ENCODE data around the gene F10. TPM values are rescaled to one million over a fixed set of nuclear protein-coding genes. Genes with fewer than 3 reads are reported as not detected.

The F10 gene
- total RNA-seq, 1 experiment from 2014 or later, result not detected

- H3K27ac ChIP-seq (ENCODE audit: low read length), result no peak overlapping the region
- no peaks in the 10 kb centered on the region for H3K79me2 ChIP-seq (ENCODE audit: low read length)
- intact Hi-C loops (cut with micrococcal nuclease), result no loop called here
- ATAC-seq (no peak), DNase-seq (no peak)
- BruUV-seq (replicated peaks), result no TSS peak
- H2AFZ ChIP-seq (ENCODE audit: low read length), result no peak overlapping the region
- H3K9me3 ChIP-seq (ENCODE audit: low read length), result no peaks in the 10 kb centered on the region
- H3F3A ChIP-seq (ENCODE audit: low read length, unreplicated experiment), result no peaks in the 10 kb centered on the region
- no peak for TF ChIP-seq EZH2phosphoT487 (IDR thresholded peaks at IDR 0.05; ENCODE audit: borderline replicate concordance, low read length)
- TF ChIP-seq CTCF (conservative IDR thresholded peaks at IDR 0.05; ENCODE audit: low read depth, low read length), result no peak
- no peak for TF ChIP-seq EZH2 (IDR thresholded peaks at IDR 0.05; ENCODE audit: low read length, unreplicated experiment)
- no peaks in the 10 kb centered on the region for H3K27me3 ChIP-seq (ENCODE audit: low read length)
- no peak overlapping the region for H3K9ac ChIP-seq (ENCODE audit: low read length)
- H3K4me1 ChIP-seq (ENCODE audit: insufficient read depth, low read length), result peaks cover 12% of the 10 kb centered on the region
- no peak overlapping the region for H3K4me2 ChIP-seq (ENCODE audit: low read length)
- ChIA-PET CTCF (no interaction called here), POLR2A (ENCODE audit: unreplicated experiment) (no interaction called here)
- no peaks in the 10 kb centered on the region for H3K9me2 ChIP-seq (replicated peaks; ENCODE audit: low read length)
- no peaks in the 10 kb centered on the region for H4K20me1 ChIP-seq (ENCODE audit: low read length)
- H3K36me3 ChIP-seq (ENCODE audit: low read depth, low read length), result no peaks in the 10 kb centered on the region
- no peak overlapping the region for H3K4me3 ChIP-seq (ENCODE audit: low read length)
Measured at GRCh38 chr13:113148940-113149503, 26.4 kb downstream of the F10 start.

GRCh38 chr13:113149711-113150549, 27.3 kb downstream of the F10 start:
- Histone ChIP-seq H3K27me3 (ENCODE audit: low read length) (no peaks in the 10 kb centered on the region), H2AFZ (ENCODE audit: low read length) (no peak overlapping the region), H3K4me3 (ENCODE audit: low read length) (no peak overlapping the region), H3K4me1 (ENCODE audit: insufficient read depth, low read length) (peaks cover 16% of the 10 kb centered on the region), H3K9me2 (replicated peaks; ENCODE audit: low read length) (no peaks in the 10 kb centered on the region), H3K9ac (ENCODE audit: low read length) (no peak overlapping the region), H3K4me2 (ENCODE audit: low read length) (no peak overlapping the region), H4K20me1 (ENCODE audit: low read length) (no peaks in the 10 kb centered on the region), H3K9me3 (ENCODE audit: low read length) (no peaks in the 10 kb centered on the region), H3K36me3 (ENCODE audit: low read depth, low read length) (no peaks in the 10 kb centered on the region), H3K79me2 (ENCODE audit: low read length) (no peaks in the 10 kb centered on the region), H3F3A (ENCODE audit: low read length, unreplicated experiment) (no peaks in the 10 kb centered on the region), H3K27ac (ENCODE audit: low read length) (no peak overlapping the region)
- TF ChIP-seq EZH2phosphoT487 (IDR thresholded peaks at IDR 0.05; ENCODE audit: borderline replicate concordance, low read length) (no peak), EZH2 (IDR thresholded peaks at IDR 0.05; ENCODE audit: low read length, unreplicated experiment) (no peak), CTCF (conservative IDR thresholded peaks at IDR 0.05; ENCODE audit: low read depth, low read length) (no peak)
- BruUV-seq (replicated peaks), result no TSS peak
- no peak for DNase-seq
- ATAC-seq, result no peak
- POLR2A ChIA-PET (ENCODE audit: unreplicated experiment), result no interaction called here
- intact Hi-C loops (cut with micrococcal nuclease), result no loop called here
- CTCF ChIA-PET, result no interaction called here

Measured in PC-3 (cell line).